Osteoblast (primary cell): ENCODE results near the gene SEZ6L. TPM values are rescaled to one million over a fixed set of nuclear protein-coding genes. Genes with fewer than 3 reads are reported as not detected.
A peak's percentile ranks its signal among the peaks of the same experiment; 100 is the strongest.

ENCODE experiments used
- DNase-seq: peaks from one replicate; pipeline ENCODE4 v3.0.0; 2011; ENCODE audit warnings: low spot score, mixed read lengths; ENCODE audit not compliant: insufficient read length; ENCODE audit errors: missing footprints
- H2AFZ ChIP-seq: 2 replicates; pipeline ENCODE4 v1.6.0; 2011; ENCODE audit warnings: mild to moderate bottlenecking, low read length
- H3K27ac ChIP-seq: 2 replicates; pipeline ENCODE4 v1.5.1; 2011; ENCODE audit warnings: mild to moderate bottlenecking, low read depth, low read length, moderate library complexity
- H3K27me3 ChIP-seq: 2 replicates; pipeline ENCODE4 v1.6.0; 2012; ENCODE audit warnings: mild to moderate bottlenecking, control low read depth, inconsistent platforms, low read length, moderate library complexity; ENCODE audit not compliant: insufficient read depth
- H3K36me3 ChIP-seq: 2 replicates; pipeline ENCODE4 v1.5.1; 2011; ENCODE audit warnings: mild to moderate bottlenecking, low read length, control low read depth, moderate library complexity; ENCODE audit not compliant: insufficient read depth
- H3K4me1 ChIP-seq: 2 replicates; pipeline ENCODE4 v1.5.1; 2011; ENCODE audit warnings: mild to moderate bottlenecking, low read length, control low read depth, moderate library complexity; ENCODE audit not compliant: insufficient read depth
- H3K4me2 ChIP-seq: 2 replicates; pipeline ENCODE4 v1.6.0; 2011; ENCODE audit warnings: mild to moderate bottlenecking, low read length; ENCODE audit not compliant: insufficient read depth
- H3K4me3 ChIP-seq: fragments of 200-600 bp; sonication (generic); 3 replicates; pipeline ENCODE4 v1.5.1; 2012; ENCODE audit warnings: mild to moderate bottlenecking, low read length, inconsistent platforms; ENCODE audit not compliant: insufficient read depth
- H3K79me2 ChIP-seq: 2 replicates; pipeline ENCODE4 v1.6.0; 2012; ENCODE audit warnings: mild to moderate bottlenecking, low read length, control low read depth, inconsistent platforms; ENCODE audit not compliant: insufficient read depth
- H3K9me3 ChIP-seq: 2 replicates; pipeline ENCODE4 v1.5.1; 2011; ENCODE audit warnings: low read depth, low read length, control low read depth
- H4K20me1 ChIP-seq: 2 replicates; pipeline ENCODE4 v1.6.0; 2012; ENCODE audit warnings: mild to moderate bottlenecking, low read length, control low read depth; ENCODE audit not compliant: insufficient read depth
- CTCF ChIP-seq: IDR thresholded peaks from 2 replicates; pipeline ENCODE4 v1.5.1; 2011; ENCODE audit warnings: mild to moderate bottlenecking, low read depth, low read length, moderate library complexity; ENCODE audit errors: extremely low read depth
- total RNA-seq: library from RNA; depleted of rRNA; stranded (reverse); fragments of >200 nt; gene quantifications from 2 replicates; pipeline ENCODE4 v1.2.3, GENCODE V29; 2012

The SEZ6L gene
- total RNA-seq, 1 donor, result not detected

DNA sequence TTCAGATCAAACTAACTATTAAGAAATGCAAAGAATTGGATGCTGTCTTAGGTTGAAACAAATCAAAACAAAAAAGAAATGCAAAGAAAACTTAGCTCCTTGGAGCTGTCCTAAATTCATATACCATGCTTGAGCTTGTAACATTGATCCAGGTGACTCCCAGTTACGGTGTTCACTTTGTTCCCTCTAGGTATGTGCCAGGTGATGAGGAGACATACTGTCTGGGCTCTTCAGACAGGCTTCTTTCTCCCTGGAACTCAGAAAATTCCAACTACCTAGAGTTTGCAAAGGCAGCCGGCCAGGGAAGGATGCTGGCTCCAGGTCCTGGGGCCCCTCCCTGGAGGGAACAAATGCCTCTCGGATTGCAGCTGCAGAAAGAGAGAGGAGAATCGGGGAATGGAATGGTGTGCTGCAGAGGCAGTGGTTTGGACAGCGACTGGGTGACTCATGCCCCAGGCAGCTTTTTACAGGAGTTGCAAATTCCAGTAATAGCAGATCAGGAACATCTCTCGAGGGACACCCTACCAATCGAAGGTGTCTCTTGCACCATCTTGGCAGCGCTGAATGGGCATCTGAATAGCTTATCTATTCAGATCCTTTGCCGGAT is 247.5 kb downstream of the SEZ6L start:
- Histone ChIP-seq H4K20me1 (no peaks in the 10 kb centered on the region), H3K36me3 (no peaks in the 10 kb centered on the region), H3K79me2 (no peaks in the 10 kb centered on the region), H3K4me3 (no peak overlapping the region), H3K27ac (no peak overlapping the region), H3K4me2 (peak overlapping the region; percentile 34), H3K9me3 (no peaks in the 10 kb centered on the region), H3K4me1 (peaks cover 12% of the 10 kb centered on the region), H2AFZ (no peak overlapping the region), H3K27me3 (peaks cover 37% of the 10 kb centered on the region)
- DNase-seq, result peak; percentile 84
- TF ChIP-seq CTCF, result no peak

DNA sequence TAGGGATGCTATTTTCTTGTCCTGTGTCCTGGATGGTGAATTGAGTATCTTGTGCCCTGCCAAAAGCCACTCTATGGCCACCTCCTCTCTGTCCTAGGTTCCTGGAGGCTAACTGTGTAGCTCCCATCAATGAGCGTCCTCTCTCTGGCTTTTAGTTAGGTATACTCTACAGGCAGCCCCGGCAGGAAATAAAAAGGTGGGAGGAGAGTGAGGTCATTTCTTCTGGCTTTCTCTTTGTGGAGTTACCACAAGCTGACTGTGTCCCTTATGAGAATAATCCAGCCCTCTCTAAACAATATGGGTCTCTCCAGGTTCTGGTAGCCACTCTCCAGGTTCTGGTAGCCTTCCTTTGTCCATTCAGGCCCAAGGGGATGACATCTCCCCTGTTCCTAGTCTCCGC is 248.1 kb downstream of the SEZ6L start:
- Histone ChIP-seq H3K4me1 (peaks cover 12% of the 10 kb centered on the region), H3K79me2 (no peaks in the 10 kb centered on the region), H3K36me3 (no peaks in the 10 kb centered on the region), H3K27ac (no peak overlapping the region), H4K20me1 (no peaks in the 10 kb centered on the region), H3K4me2 (peak overlapping the region; percentile 34), H3K4me3 (no peak overlapping the region), H3K9me3 (no peaks in the 10 kb centered on the region), H3K27me3 (peaks cover 30% of the 10 kb centered on the region), H2AFZ (no peak overlapping the region)
- no peak for TF ChIP-seq CTCF
- DNase-seq, result no peak

- peaks cover 12% of the 10 kb centered on the region for H3K4me1 ChIP-seq
- peaks cover 30% of the 10 kb centered on the region for H3K27me3 ChIP-seq
- H3K4me3 ChIP-seq, result no peak overlapping the region
- DNase-seq, result no peak
- no peak overlapping the region for H2AFZ ChIP-seq
- no peak for TF ChIP-seq CTCF
- H3K36me3 ChIP-seq, result no peaks in the 10 kb centered on the region
- H3K4me2 ChIP-seq, result no peak overlapping the region
- no peak overlapping the region for H3K27ac ChIP-seq
- H4K20me1 ChIP-seq, result no peaks in the 10 kb centered on the region
- H3K79me2 ChIP-seq, result no peaks in the 10 kb centered on the region
- H3K9me3 ChIP-seq, result peaks cover 8% of the 10 kb centered on the region
Observed at GRCh38 chr22:26418620-26419019, 249.4 kb downstream of the SEZ6L start.

DNA sequence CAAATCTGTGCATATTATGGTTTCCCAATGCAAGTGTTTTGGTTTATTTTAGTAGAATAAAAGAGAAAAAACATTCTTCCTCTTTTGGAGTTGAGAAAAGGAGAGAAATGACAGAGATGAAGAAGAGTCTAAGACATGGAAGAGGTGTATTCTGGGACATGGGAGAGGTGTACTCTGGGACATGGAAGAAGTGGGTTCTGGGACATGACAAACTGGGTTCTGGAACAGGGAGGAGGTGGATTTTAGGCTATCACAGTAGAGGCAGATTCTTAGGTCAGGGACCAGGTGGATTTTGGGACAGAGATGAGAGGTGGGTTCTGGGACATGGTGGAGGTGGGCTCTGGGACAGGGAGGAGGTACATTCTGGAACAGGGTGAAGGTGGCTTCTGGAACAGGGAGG is 257.7 kb downstream of the SEZ6L start:
- peaks cover 8% of the 10 kb centered on the region for H3K9me3 ChIP-seq
- no peak for DNase-seq

More for the DNA sequence above, 257.7 kb downstream of the SEZ6L start:
- H3K4me2 ChIP-seq, result no peak overlapping the region
- H2AFZ ChIP-seq, result no peak overlapping the region
- peaks cover 2% of the 10 kb centered on the region for H4K20me1 ChIP-seq
- no peak overlapping the region for H3K27ac ChIP-seq
- TF ChIP-seq CTCF, result no peak
- no peak overlapping the region for H3K4me3 ChIP-seq
- H3K79me2 ChIP-seq, result no peaks in the 10 kb centered on the region
- H3K4me1 ChIP-seq, result peaks cover 5% of the 10 kb centered on the region
- H3K36me3 ChIP-seq, result no peaks in the 10 kb centered on the region
- peaks cover 22% of the 10 kb centered on the region for H3K27me3 ChIP-seq
